K562 (cell line): ENCODE results near the gene SNAPC3. TPM values are rescaled to one million over a fixed set of nuclear protein-coding genes. Genes with fewer than 3 reads are reported as not detected.

ENCODE experiments used
- ATAC-seq: fragments of 200-7000 bp; cut with Tn5 transposase; 3 replicates; pipeline ENCODE4 v1.9.1; 2020; ENCODE audit warnings: moderate library complexity
- BruUV-seq: library from RNA; stranded (reverse); fragments of 400-500 nt; replicated peaks from 2 replicates; lab custom pipeline; 2021; lab: Mats Ljungman, UMichigan
- CTCF ChIA-PET: fragments of 300-600 bp; formaldehyde crosslinking; extraction: SDS; loops from one replicate; lab custom pipeline; 2021; ENCODE audit warnings: low intra/inter-chr PET ratio; lab: Yijun Ruan, JAX
- POLR2A ChIA-PET: fragments of 300-600, 350-650 bp; sonication (Branson Sonifier 250); formaldehyde crosslinking; extraction: SDS; loops from one replicate; lab custom pipeline; 2021; ENCODE audit warnings: antibody characterized with exemption, inconsistent platforms; lab: Yijun Ruan, JAX
- DNase-seq, 4 experiments: peaks; one replicate each; pipeline versions ENCODE4 v3.0.0 to v3.0.0-alpha.2; 2011 to 2018; ENCODE audit warnings: low spot score in 3 of 4, mixed read lengths in 3 of 4; ENCODE audit errors: extremely low read depth in 1 of 4
- FAIRE-seq: peaks from 2 replicates; lab custom pipeline; 2011; peaks lifted over from hg19 to GRCh38; lab: Jason Lieb, UNC
- H2AFZ ChIP-seq: 2 replicates; pipeline ENCODE4 v1.6.0; 2011; ENCODE audit warnings: low read depth, low read length, control low read depth, inconsistent platforms
- H3K27ac ChIP-seq: fragments of 200-600 bp; 3 replicates; pipeline ENCODE4 v1.8.0; 2011; ENCODE audit warnings: low read depth, mild to moderate bottlenecking, control low read depth, inconsistent platforms, low read length, moderate library complexity, mixed read lengths; ENCODE audit errors: extremely low read depth
- H3K27me3 ChIP-seq, 2 experiments: fragments of 300-600 bp in 1 of 2; 2 replicates in 1 of 2; 3 replicates in 1 of 2; pipeline versions ENCODE4 v1.6.0 to v1.8.0; 2011; ENCODE audit warnings: inconsistent platforms in 2 of 2, low read length in 2 of 2, mild to moderate bottlenecking in 1 of 2, mixed read lengths in 1 of 2, moderate library complexity in 1 of 2; ENCODE audit not compliant: control insufficient read depth in 2 of 2, insufficient read depth in 2 of 2
- H3K36me3 ChIP-seq: fragments of 300-600 bp; 3 replicates; pipeline ENCODE4 v1.8.0; 2011; ENCODE audit warnings: mild to moderate bottlenecking, low read length, inconsistent platforms; ENCODE audit not compliant: control insufficient read depth, insufficient read depth
- H3K4me1 ChIP-seq, 2 experiments: fragments of 200-600 bp in 1 of 2; replicated peaks in 1 of 2; 2 replicates in 1 of 2; 3 replicates in 1 of 2; pipeline versions ENCODE4 v1.5.1 to v1.8.0; 2011; ENCODE audit warnings: inconsistent platforms in 2 of 2, low read length in 2 of 2, mild to moderate bottlenecking in 1 of 2, mixed read lengths in 1 of 2, moderate library complexity in 1 of 2; ENCODE audit not compliant: control insufficient read depth in 2 of 2, insufficient read depth in 2 of 2
- H3K4me2 ChIP-seq: 2 replicates; pipeline ENCODE4 v1.6.1; 2011; ENCODE audit warnings: low read length, control low read depth, inconsistent platforms, mixed read lengths; ENCODE audit not compliant: insufficient read depth
- H3K4me3 ChIP-seq: fragments of 200-600 bp; sonication (generic), shearing (Covaris generic); 2 replicates; pipeline ENCODE4 v1.5.1; 2016; ENCODE audit warnings: control low read depth, inconsistent platforms
- H3K79me2 ChIP-seq: fragments of 200-600 bp; 3 replicates; pipeline ENCODE4 v1.8.0; 2011; ENCODE audit warnings: low read length, inconsistent platforms; ENCODE audit not compliant: control insufficient read depth, insufficient read depth
- H3K9ac ChIP-seq, 2 experiments: 2 replicates each; pipeline versions ENCODE4 v1.6.0 to v1.6.1; 2011; ENCODE audit warnings: low read depth in 2 of 2, low read length in 2 of 2, control low read depth in 1 of 2, inconsistent platforms in 1 of 2, mild to moderate bottlenecking in 1 of 2, mixed read lengths in 1 of 2; ENCODE audit not compliant: insufficient read depth in 1 of 2
- H3K9me1 ChIP-seq: one replicate; pipeline ENCODE4 v1.6.0; 2011; ENCODE audit warnings: inconsistent platforms, mild to moderate bottlenecking, low read length, moderate library complexity; ENCODE audit not compliant: control insufficient read depth, insufficient read depth
- H3K9me3 ChIP-seq: replicated peaks from 2 replicates; pipeline ENCODE4 v1.5.1; 2011; ENCODE audit warnings: low read depth, low read length, inconsistent platforms; ENCODE audit not compliant: control insufficient read depth, insufficient read depth
- H4K20me1 ChIP-seq: replicated peaks from 2 replicates; pipeline ENCODE4 v1.6.1; 2011; ENCODE audit warnings: low read length, inconsistent platforms, mixed read lengths; ENCODE audit not compliant: control insufficient read depth, insufficient read depth
- CBX1 ChIP-seq: sonication (generic); IDR thresholded peaks from 2 replicates; pipeline ENCODE4 v1.6.1; 2016; ENCODE audit warnings: antibody characterized with exemption, low read depth, mild to moderate bottlenecking
- KLF1 ChIP-seq: fragments of 450-650 bp; IDR thresholded peaks from 2 replicates; pipeline ENCODE4 v1.6.1; 2016; ENCODE audit warnings: missing genetic modification characterization, missing compliant biosample characterization
- NEUROD1 ChIP-seq: fragments of 150-350 bp; IDR thresholded peaks from 2 replicates; pipeline ENCODE4 v1.6.1; 2014; ENCODE audit warnings: borderline replicate concordance, low read length, low read depth; ENCODE audit not compliant: partially characterized antibody
- SRSF9 ChIP-seq: fragments of 200-400 bp; formaldehyde crosslinking; IDR thresholded peaks from 2 replicates; pipeline ENCODE4 v1.6.1; 2017; ENCODE audit warnings: low read depth, low read length, borderline replicate concordance
- TBL1XR1 ChIP-seq, 2 experiments: IDR thresholded peaks; 2 replicates each; pipeline ENCODE4 v1.6.1; 2012; ENCODE audit warnings: improper control_type of control experiment in 2 of 2, low read length in 2 of 2, mild to moderate bottlenecking in 1 of 2
- ZNF174 ChIP-seq: fragments of 250-450 bp; sonication (Bioruptor Pico); IDR thresholded peaks from 2 replicates; pipeline ENCODE4 v1.4.0; 2020; ENCODE audit warnings: mild to moderate bottlenecking
- ZNF436 ChIP-seq: fragments of 250-450, 450-650 bp; sonication (Bioruptor Pico); formaldehyde crosslinking; IDR thresholded peaks from 2 replicates; pipeline ENCODE4 v1.7.0; 2020; ENCODE audit warnings: mild to moderate bottlenecking
- ZNF445 ChIP-seq: fragments of 250-450 bp; sonication (Bioruptor Pico); IDR thresholded peaks from 2 replicates; pipeline ENCODE4 v1.4.0; 2020; ENCODE audit warnings: low read depth, mild to moderate bottlenecking, moderate library complexity
- WGBS: fragments of 100-300 bp; shearing (Covaris generic); methylation state at CpG from one replicate; pipeline ENCODE4 v1.1.6; 2016; ENCODE audit warnings: low coverage, mixed read lengths; ENCODE audit not compliant: insufficient coverage; ENCODE audit errors: missing lambda C conversion rate; 5-methylcytosine and 5-hydroxymethylcytosine counted together
- in situ Hi-C: fragments of 300-500 bp; cut with MboI; formaldehyde crosslinking; loops from 4 replicates; pipeline ENCODE4 v1.15.0; 2018; ENCODE audit warnings: inconsistent platforms, mixed read lengths
- intact Hi-C: fragments of 100-400 bp; cut with micrococcal nuclease; formaldehyde crosslinking; loops from 2 replicates; pipeline ENCODE4 v1.14.2; 2022
- polyA plus RNA-seq, 8 experiments: library from polyadenylated mRNA; depleted of rRNA in 4 of 8; stranded (reverse) in 5 of 8; unstranded in 3 of 8; fragments of >200 nt; fragmentation: Nextera tagmentation in 2 of 8; fragmentation: Illumina TruSeq in 1 of 8; extraction: Ambion mirVana in 2 of 8; extraction: Trizol in 1 of 8; gene quantifications; 2 replicates each; pipeline versions ENCODE4 v1.2.1 to v1.2.3, GENCODE V29; 2011 to 2014; ENCODE audit warnings: inconsistent platforms in 1 of 8, missing spikeins in 1 of 8
- total RNA-seq, 7 experiments: library from RNA; depleted of rRNA in 6 of 7; stranded (reverse); fragments of >200 nt in 6 of 7; fragmentation: Illumina TruSeq in 2 of 7; extraction: Trizol in 2 of 7; gene quantifications; 2 replicates each; pipeline versions ENCODE4 v1.2.1 to v1.2.3, GENCODE V29; 2011 to 2021; ENCODE audit warnings: low replicate concordance in 1 of 7
- TF ChIP-seq, protein P1 (sequence below): fragments of 450-650 bp; formaldehyde crosslinking; IDR thresholded peaks from 2 replicates; pipeline ENCODE4 v1.4.0; 2020; ENCODE audit warnings: mild to moderate bottlenecking, moderate library complexity
- TF ChIP-seq, protein P2 (sequence below): fragments of 450-650 bp; IDR thresholded peaks from 2 replicates; pipeline ENCODE4 v1.6.1; 2016; ENCODE audit warnings: mild to moderate bottlenecking, moderate library complexity

The SNAPC3 gene
- total and polyA plus RNA-seq, 9 of the 15 experiments (the other 6 are each of a cell fraction or from before 2014, with no cell fraction given) = 2.3 to 38.9 (median 19.8) TPM

DNA sequence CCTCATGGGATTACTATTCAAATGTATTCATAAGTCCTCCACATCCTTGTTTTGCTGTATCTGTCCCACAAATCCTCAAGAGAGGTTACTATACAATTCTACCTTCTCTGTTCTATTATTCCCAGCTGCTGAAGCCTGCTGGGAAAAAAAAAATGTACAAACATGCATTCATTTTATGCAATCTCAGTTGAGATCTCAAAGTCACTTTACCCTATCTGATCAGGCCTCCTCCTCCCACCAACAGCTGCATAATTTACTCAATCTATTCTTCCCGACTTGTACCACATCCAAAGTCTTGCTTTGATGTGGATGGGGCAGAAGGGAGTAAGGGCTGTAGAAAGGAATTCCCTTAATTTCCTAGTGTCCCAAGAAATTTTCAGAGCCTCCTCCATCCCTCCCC is 59.5 kb downstream of the SNAPC3 start:
- peaks cover 61% of the 10 kb centered on the region for H3K36me3 ChIP-seq
- H3K27me3 ChIP-seq = no peaks in the 10 kb centered on the region
- H3K79me2 ChIP-seq = no peaks in the 10 kb centered on the region; the same call in 2 of the 3 replicates
- H3K4me2 ChIP-seq = no peak overlapping the region
- WGBS = 45% methylated on average over 1 of the region's 1 CpG
- intact Hi-C loops = no loop called here
- H3K4me3 ChIP-seq = no peak overlapping the region
- DNase-seq (no peak), ATAC-seq (no peak), FAIRE-seq (no peak)
- H3K27ac ChIP-seq = no peak overlapping the region
- no peak overlapping the region for H3K9ac ChIP-seq
- ChIA-PET CTCF (no interaction called here), POLR2A (interaction anchor here (0.7 to 0.9 kb wide), 2 partner anchors 14 to 50 kb away, joined by 4 read pairs; no protein-coding TSS in a partner anchor)
- H3K9me1 ChIP-seq = no peaks in the 10 kb centered on the region
- no TSS peak for BruUV-seq
- H2AFZ ChIP-seq = no peak overlapping the region
- no peaks in the 10 kb centered on the region for H3K4me1 ChIP-seq
- no peaks in the 10 kb centered on the region for H3K9me3 ChIP-seq
- 0 out of 2 replicates have a peak, but pooled peaks cover 2% of the 10 kb centered on the region for H4K20me1 ChIP-seq
- in situ Hi-C loops = no loop called here
- TF ChIP-seq KLF1 (tag) = no peak
- TF ChIP-seq NEUROD1 = no peak
- TF ChIP-seq ZNF445 (CRISPR knock-in tag) = no peak
- TF ChIP-seq, protein P1, sequence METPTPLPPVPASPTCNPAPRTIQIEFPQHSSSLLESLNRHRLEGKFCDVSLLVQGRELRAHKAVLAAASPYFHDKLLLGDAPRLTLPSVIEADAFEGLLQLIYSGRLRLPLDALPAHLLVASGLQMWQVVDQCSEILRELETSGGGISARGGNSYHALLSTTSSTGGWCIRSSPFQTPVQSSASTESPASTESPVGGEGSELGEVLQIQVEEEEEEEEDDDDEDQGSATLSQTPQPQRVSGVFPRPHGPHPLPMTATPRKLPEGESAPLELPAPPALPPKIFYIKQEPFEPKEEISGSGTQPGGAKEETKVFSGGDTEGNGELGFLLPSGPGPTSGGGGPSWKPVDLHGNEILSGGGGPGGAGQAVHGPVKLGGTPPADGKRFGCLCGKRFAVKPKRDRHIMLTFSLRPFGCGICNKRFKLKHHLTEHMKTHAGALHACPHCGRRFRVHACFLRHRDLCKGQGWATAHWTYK = no peak
- TF ChIP-seq ZNF436 (CRISPR knock-in tag) = no peak
- TF ChIP-seq, protein P2, sequence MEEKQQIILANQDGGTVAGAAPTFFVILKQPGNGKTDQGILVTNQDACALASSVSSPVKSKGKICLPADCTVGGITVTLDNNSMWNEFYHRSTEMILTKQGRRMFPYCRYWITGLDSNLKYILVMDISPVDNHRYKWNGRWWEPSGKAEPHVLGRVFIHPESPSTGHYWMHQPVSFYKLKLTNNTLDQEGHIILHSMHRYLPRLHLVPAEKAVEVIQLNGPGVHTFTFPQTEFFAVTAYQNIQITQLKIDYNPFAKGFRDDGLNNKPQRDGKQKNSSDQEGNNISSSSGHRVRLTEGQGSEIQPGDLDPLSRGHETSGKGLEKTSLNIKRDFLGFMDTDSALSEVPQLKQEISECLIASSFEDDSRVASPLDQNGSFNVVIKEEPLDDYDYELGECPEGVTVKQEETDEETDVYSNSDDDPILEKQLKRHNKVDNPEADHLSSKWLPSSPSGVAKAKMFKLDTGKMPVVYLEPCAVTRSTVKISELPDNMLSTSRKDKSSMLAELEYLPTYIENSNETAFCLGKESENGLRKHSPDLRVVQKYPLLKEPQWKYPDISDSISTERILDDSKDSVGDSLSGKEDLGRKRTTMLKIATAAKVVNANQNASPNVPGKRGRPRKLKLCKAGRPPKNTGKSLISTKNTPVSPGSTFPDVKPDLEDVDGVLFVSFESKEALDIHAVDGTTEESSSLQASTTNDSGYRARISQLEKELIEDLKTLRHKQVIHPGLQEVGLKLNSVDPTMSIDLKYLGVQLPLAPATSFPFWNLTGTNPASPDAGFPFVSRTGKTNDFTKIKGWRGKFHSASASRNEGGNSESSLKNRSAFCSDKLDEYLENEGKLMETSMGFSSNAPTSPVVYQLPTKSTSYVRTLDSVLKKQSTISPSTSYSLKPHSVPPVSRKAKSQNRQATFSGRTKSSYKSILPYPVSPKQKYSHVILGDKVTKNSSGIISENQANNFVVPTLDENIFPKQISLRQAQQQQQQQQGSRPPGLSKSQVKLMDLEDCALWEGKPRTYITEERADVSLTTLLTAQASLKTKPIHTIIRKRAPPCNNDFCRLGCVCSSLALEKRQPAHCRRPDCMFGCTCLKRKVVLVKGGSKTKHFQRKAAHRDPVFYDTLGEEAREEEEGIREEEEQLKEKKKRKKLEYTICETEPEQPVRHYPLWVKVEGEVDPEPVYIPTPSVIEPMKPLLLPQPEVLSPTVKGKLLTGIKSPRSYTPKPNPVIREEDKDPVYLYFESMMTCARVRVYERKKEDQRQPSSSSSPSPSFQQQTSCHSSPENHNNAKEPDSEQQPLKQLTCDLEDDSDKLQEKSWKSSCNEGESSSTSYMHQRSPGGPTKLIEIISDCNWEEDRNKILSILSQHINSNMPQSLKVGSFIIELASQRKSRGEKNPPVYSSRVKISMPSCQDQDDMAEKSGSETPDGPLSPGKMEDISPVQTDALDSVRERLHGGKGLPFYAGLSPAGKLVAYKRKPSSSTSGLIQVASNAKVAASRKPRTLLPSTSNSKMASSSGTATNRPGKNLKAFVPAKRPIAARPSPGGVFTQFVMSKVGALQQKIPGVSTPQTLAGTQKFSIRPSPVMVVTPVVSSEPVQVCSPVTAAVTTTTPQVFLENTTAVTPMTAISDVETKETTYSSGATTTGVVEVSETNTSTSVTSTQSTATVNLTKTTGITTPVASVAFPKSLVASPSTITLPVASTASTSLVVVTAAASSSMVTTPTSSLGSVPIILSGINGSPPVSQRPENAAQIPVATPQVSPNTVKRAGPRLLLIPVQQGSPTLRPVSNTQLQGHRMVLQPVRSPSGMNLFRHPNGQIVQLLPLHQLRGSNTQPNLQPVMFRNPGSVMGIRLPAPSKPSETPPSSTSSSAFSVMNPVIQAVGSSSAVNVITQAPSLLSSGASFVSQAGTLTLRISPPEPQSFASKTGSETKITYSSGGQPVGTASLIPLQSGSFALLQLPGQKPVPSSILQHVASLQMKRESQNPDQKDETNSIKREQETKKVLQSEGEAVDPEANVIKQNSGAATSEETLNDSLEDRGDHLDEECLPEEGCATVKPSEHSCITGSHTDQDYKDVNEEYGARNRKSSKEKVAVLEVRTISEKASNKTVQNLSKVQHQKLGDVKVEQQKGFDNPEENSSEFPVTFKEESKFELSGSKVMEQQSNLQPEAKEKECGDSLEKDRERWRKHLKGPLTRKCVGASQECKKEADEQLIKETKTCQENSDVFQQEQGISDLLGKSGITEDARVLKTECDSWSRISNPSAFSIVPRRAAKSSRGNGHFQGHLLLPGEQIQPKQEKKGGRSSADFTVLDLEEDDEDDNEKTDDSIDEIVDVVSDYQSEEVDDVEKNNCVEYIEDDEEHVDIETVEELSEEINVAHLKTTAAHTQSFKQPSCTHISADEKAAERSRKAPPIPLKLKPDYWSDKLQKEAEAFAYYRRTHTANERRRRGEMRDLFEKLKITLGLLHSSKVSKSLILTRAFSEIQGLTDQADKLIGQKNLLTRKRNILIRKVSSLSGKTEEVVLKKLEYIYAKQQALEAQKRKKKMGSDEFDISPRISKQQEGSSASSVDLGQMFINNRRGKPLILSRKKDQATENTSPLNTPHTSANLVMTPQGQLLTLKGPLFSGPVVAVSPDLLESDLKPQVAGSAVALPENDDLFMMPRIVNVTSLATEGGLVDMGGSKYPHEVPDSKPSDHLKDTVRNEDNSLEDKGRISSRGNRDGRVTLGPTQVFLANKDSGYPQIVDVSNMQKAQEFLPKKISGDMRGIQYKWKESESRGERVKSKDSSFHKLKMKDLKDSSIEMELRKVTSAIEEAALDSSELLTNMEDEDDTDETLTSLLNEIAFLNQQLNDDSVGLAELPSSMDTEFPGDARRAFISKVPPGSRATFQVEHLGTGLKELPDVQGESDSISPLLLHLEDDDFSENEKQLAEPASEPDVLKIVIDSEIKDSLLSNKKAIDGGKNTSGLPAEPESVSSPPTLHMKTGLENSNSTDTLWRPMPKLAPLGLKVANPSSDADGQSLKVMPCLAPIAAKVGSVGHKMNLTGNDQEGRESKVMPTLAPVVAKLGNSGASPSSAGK = no peak
- TF ChIP-seq SRSF9 = no peak
- TF ChIP-seq ZNF174 = no peak
- TF ChIP-seq TBL1XR1 (IDR thresholded peaks at IDR 0.05; ENCODE audit: low read length in 2 of 2) = no peak
- TF ChIP-seq CBX1 = no peak
